GM18520 (cell line): ENCODE results near the gene ZNF189.

ENCODE experiments used
- ATAC-seq: cut with Tn5 transposase; IDR thresholded peaks from one replicate; pipeline ENCODE4 v1.9.1; 2021; ENCODE audit not compliant: unreplicated experiment

ZNF189 gene

DNA sequence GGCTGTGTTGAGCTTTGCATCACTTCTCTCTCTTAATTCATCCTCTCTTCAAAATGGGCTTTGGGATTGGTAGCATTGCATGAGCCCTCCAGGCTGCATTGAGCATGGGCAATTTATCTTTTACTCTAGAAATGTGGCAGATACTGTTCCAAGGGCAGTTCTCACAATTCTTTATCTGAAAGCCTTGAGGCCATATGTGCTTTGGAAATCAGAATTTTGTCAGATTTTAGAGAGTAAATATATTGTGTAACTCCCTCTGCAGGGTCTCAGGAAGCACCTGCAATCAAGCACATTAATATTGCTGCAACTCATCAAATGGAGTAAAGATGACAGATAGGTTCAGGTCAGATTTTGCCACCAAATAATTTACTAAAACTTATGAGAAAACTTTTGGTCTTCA, 19.3 kb downstream of the ZNF189 start:
- no peak for ATAC-seq

DNA sequence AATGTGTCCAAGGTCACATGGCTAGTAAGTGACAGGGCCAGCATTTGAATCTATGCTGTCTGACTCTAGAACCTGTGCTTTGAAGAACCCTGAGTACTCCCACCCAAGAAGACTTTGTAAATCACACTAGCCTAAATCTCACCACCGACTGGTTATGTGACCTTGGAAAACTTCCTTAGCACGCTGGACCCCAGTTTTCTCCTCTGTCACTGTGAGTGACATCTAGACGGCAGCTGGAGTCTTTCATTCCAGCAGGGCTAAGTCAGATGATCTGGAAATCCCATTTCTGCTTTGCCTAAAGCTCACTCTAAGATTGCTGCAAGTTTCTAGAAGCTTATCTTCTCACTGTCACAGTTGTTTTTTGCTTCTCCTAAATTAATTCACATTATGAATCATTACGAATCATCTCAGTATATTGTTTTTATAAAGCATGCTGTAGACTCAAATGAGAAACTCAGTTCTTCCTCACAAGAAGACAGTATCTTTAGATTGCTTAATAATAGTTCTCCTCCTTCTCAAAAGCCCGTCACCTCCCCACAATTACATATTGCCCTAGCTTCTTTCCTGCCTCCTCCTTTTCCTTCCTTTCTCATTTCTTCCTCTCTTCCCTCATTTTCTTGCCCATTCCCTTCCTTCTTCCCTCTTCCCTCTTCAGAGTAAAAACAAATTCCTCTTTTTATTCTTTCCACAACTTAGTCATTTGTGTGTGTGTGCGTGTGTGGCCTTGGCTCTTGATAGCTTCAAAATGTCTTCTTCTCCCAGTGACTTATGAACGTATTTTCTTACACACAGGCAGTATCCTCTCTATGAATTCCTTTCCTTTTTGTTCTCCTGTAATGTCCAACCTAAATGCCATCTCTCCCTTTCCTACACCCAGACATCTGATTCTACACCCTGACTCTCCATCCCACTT, 20.1 kb downstream of the ZNF189 start:
- ATAC-seq: no peak

DNA sequence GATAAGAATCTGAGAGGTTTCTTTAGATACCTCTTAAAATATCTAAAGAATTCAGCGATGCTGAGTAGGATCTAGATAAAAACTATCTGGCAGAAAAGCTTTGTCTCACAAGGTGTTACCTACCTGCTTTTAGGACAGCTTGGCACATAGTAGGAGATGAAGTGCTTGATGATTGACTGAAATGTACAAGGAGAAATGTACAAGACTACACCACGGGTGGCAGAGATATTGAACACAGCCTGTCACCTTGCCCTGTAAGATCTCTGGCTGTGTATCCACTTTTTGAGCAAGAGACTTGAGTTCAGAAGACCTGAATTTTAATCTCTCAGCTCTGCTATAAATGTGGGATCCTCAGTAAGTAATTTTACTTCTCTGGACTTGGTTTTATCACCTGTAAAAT, 21.2 kb downstream of the ZNF189 start:
- no peak for ATAC-seq

DNA sequence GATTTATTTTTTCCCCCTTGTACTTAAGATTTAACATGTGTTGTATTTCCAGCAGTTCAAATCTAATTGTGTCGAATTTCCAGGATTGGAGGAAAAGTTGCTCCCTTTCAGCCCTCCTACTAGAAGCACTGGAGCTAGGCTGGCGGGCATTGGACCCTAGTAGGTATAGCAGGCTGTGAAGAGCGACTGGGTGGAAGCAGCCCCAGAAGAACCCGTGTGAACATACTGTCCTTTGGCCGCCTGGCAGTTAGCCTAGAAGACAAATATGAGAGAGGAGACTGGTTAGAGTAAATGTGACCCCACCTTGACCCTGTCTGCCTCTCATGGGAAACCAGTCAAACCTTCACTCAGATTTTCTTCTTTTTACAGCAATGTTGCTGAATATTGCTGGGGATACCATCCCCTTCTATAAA, 23.0 kb downstream of the ZNF189 start:
- ATAC-seq: no peak

DNA sequence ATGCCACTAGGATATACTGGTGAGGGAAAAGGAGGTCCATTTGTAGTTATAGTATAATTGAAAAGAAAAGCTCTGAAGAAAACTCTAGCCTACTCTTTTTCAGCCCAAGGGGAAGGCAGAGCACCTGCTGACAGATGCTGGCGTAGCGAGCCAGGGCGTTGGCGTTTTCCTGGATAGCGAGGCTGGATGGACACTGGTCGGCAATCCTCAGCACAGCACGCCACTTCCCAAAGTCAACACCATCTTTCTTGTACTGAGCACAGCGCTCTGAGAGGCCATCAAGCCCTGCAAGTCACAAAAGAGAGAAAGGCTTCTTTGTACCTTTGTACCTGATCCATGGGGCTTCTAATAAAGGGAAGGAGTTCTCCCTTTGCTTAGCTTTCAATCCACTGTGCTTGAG, 28.7 kb downstream of the ZNF189 start:
- no peak for ATAC-seq

DNA sequence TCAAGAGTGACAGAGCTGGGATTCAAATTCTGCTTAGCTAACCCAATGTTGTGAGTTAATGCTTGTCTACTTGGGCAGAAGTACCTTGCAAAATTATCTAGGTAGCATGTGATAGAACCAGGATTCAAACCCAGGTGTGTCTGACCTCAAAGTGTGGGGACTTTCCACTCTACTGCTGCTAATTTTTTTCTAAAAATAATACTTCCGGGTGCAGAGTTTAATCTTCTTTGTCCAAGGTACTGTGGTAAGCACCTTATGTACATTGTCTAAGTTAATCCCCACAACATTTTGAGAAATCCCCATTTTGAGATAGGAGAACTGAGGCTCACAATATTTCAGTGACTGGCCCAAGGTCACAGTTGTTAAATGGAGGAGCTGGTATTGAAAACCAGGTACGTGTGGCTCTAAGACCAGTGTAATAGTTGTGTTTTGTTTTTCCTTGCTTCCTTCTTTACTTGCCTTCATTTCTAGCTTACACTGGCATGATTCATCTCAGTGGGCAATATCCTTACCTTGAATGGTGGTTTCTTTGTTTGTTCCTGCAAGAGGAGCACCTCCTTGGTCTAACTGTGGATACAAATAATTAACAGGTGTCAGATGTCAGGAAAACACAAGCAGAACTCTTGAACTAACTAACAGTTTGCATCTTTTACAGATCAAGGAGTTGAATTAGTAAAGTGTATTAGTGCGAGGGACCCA, 29.5 kb downstream of the ZNF189 start:
- ATAC-seq: peak; percentile 73

DNA sequence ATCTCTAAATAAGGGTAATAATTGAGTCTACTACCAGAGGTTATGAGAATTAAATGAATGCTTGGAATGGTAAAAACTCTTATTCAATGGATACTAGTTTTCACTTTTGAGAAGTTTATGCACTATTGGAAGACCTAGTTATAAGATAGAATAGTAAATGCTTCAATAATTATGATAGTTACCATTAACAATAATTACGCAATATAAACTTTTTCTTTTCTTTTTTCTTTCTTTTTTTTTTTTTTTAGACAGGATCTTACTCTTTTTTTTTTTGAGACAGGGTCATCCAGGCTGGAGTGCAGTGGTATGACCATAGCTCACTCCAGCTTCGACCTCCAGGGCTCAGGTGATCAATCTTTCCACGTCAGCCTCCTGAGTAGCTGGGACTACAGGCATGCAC, 30.3 kb downstream of the ZNF189 start:
- no peak for ATAC-seq

DNA sequence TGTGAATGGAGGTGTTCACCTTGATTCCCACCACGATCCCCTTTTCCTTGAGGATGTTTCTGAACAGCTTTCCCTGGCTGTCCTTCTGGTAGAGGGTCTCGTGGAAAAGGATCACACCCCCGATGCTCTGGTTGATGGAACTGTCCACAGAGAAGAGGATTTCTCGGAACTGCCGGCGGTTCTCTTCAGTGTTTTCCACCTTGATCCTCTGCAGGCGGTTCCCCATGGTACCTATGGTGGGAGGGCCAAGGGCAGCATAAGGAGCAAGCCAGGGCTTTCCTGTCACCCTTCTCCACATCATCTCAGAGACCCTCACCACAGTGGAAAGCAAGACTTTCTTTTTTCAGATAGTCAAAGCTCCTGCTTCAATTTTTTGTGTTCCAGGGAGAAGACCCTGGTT, 31.1 kb downstream of the ZNF189 start:
- no peak for ATAC-seq

DNA sequence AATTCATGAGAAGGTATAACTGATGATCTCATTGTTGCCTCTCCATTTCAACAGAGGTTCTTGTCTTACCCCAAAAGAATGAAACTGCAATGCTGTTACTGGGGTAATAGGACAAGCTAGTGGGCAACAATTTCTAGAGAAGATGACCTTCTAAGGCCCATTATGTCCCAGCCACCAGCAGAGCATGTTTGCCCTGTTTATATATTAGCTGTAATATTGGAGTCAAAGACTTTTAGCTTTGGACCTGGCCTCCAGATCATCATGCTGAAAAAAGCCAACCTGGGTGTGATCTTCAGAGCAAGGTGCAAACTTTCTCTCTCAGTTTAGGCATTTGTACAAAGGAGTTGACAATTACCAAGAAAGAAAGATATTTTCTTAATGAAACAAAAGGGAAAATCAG, 33.5 kb downstream of the ZNF189 start:
- ATAC-seq: no peak

DNA sequence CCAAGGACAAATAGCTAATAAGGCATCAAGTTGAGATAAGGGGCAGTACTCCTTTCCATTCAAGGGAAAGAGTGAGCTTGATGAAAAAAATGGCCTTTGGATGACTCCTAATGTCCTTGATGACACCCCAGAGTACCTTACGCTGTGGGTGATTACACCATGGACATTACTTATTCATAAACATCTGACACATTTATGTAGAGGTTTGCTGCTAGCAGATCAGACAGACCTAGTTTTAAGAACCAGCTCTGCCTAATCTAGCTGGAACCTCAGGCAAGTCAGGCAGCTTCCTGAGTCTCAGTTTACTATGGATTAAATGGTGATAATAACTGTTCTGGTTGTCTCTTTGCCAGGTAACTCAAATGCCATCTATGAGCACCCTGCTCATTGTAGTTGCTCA, 34.1 kb downstream of the ZNF189 start:
- ATAC-seq: no peak

DNA sequence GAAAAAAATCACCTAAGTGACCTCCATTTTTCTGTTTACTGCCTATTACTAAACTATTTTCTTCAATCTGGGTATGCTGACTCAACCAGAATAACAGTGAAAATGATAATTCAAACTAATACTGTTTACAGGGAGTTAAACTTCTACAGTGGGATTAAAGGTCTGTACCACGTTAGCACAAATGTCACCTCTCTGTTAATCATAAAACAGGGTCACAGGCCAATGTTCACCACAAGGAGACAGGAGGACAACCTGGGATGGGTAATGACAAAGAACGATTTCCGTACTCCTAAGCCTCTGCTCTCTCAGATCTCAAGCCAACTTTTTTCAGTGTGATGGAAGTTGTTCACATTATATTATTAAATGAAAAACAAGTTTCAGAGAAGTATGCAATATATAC, 34.6 kb downstream of the ZNF189 start:
- ATAC-seq: no peak

DNA sequence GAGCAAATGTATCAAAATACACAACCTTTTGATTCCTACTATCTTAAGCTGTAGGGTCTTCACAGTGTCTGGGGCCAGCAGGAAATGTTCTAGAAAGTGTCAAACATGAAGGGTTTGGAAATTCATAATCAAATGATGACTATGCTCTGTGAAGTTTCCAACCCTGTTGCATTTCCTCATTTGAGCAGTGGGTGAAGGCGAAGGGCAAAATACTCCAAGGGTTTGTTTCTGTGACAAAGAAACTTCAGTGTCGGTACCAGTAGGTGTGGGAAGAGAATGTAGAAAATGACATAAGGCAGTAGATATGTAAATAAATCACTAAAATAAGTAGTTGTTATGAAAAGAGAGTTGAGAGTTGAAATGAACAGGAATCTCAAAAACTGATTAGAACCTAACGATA, 36.3 kb downstream of the ZNF189 start:
- no peak for ATAC-seq

DNA sequence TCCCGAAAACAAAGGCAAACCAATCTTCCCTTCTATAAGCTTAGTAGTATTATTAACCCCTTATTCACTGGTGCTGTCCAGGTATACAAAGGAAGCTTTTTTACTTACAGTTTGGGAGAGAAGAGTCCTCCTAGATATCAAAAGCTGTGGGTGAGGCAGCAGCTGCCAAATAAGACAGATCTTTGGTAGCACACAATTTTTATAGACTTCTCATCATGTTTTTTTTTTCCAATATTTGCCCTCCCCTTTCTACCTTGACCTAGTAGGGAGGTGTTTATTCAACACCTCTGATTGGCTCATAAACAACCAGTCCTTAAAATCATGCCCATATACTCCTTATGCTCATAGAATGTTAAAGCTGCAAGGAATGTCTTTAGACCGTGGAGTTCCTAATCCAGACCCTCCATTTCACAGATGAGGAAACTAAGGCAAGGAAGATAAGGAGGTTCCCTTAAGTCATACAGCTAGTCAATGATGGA, 37.0 kb downstream of the ZNF189 start, which contains the start of gene ALDOB:
ALDOB (minus strand) TSS at position 174 of the 479 bp plus-strand sequence. CDS start 4,887 bp downstream, outside the sequence.
- ATAC-seq: no peak

DNA sequence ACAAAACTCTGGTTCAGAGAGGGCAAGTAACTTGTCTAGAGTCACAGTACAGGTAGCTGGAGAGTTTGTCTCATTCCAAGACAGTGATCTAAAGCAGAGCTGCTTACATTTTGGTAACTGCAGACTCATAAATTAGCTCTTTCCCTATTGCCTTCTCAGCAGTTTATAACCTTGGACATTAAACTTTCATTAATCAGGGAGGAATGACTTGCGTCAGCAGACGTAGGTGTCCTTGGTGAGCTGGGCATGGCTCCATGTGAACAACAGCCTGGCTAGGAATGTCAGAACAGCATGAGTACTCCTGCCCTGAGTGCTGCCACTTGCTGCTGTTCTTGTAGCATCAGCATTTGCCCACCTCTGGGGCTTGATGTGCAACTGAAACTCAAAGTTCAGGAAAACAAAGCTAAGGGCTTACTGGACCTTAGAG, 39.2 kb downstream of the ZNF189 start:
- ATAC-seq: no peak

DNA sequence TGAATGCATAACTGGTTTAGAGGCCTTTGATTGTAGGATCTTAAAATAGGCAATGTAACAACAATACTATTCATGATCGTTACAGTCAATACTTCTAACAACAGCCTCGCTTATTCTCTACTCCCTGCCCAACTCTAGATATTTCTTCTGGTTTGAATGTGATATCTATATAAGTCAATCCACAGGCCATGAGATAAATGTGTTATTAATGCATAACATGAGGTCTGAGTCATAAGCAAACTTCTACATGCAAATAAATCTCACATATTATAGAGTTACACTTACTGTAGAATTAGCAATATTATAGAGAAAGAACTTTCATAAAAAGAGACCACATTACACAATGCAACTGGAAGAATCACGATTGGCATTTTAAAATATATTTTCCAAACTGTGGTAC, 39.9 kb downstream of the ZNF189 start:
- no peak for ATAC-seq

DNA sequence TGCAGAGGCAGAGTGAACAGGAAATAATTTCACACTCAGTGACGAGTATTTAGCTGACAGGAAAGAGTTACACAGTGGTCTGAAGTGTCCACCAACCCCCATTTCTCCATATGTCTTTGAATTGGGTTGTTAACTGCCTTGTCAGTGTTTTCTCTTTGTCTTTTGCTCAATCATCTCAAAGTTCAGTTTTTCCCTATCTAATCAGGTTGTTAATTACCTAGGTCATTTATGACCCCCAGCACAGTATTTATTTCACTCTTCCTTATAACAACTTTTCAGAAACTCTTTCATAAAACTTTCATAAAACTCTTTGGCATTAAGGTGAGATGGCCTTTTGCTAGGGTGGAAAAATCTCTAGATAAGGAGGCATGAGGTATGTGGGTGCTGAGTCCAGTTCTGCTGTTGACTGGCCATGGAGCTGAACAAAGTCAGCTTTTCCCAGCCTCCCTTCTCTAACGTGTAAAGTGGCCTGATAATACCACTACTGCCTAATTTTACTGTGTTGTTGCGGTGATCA, 42.1 kb downstream of the ZNF189 start:
- no peak for ATAC-seq

DNA sequence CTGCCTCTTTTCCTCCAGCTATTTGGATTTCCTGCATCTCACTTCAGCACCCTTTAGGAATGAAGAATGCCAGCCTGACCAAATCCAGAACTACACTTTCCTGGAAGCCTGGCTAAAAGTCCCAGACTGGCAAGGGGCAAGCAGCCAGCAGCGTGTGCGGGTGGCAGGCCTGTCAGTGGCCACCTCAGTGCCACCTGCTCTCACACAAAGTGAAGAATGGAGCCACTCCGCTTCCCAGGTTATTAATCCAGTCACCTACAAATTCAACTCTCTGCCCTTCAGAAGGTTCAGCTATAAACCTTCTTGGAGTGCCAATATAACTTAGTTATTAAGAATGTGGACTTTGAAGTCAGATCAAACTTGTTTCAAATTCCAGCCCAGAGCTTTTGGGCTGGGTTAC, 43.7 kb downstream of the ZNF189 start:
- ATAC-seq: no peak

DNA sequence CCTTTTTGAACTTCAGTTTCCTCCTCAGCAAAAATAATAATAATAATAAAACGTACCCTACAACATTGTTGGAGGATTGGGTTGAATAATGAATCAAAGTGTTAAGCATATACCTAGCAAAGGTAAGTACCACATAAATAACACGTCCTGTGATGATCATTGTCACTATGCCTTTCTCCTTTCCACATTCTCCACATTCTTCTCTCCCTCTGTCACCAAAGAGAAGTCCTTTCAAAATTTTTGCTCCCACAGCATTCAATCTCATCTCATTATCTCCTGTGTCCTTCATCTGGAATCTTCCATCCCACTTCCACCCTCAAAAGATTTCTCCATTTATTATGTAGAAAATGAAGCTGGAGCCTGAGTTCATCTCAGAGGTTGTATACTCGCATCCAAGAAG, 44.1 kb downstream of the ZNF189 start:
- ATAC-seq: no peak

DNA sequence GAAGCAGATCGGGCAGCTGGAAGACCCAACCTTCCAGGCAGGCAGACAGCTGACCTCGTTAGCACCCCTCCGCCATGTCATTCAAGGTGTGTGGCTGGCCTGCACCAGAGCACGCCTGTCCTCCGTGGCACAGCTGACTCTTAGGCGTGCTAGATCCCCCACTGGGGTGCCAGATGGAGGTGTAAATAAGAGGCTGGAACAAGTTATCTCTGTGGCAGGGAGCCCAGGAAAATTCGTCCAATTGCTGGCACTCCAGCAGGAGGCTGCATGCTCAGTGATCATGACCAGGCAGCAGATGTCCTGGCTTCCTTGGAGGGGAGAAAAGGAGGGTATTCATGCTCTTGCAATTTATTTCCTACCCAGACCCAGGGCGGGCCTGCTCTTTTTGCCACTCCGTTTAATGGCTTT, 44.7 kb downstream of the ZNF189 start:
- no peak for ATAC-seq

DNA sequence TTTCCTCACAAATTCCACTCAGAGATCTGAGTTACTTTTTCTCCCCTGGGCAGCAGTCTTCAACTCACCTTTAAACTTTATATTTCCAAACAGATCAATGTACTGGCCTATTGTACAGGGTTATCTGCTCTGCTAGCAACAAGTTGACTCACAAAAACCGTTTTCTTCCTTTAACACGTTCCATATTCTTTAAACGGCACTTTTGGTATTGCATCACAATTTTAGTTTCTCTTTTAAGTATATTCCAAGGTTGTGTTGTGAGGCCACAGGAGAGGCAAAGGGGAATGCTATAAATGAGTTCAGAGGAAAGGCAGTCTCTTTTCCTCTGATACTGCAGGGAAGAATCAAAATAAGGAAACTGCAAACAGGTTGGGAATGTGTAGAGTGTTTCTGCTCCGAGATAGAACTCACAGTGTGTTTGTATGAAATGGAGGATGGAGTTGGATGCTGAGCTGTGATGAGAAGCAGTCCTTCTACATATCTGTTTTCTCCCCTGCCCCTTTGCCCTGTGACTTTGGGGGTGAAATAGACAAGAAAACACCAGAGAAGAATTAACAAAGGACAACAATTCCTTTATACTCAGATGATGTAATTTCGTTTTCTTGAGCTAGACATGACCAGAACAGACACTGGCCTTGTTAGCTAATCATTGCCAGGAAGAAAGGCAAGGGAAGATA, 46.8 kb downstream of the ZNF189 start:
- ATAC-seq: no peak

DNA sequence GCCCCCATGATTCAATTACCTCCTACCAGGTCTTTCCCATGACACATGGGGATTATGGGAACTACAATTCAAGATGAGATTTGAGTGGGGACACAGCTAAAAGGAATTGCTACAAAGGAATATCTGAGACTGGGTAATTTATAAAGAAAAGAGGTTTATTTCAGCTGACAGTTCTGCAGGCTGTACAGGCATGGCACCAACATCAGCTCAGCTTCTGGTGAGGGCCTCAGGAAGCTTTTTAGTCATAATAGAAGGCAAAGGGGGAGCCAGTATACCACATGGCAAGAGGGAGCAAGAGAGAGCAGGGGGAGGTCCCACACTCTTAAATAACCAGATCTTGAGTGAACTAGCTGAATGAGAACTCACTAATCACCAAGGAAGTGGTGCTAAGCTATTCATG, 48.1 kb downstream of the ZNF189 start:
- no peak for ATAC-seq
